GM19025 (cell line): ENCODE results near the gene ESCO1.
"Not testable (repeated sequence)": the region's sequence is repeated elsewhere in the genome, so short reads cannot be mapped to it uniquely, and the experiment has no call there.

ENCODE experiments used
- ATAC-seq: cut with Tn5 transposase; IDR thresholded peaks from one replicate; pipeline ENCODE4 v1.9.1; 2021; ENCODE audit warnings: mild to moderate bottlenecking, low read depth, moderate library complexity; ENCODE audit not compliant: unreplicated experiment

Gene ESCO1

GRCh38 chr18:21593540-21594257, 6.8 kb downstream of the ESCO1 start:
- no peak for ATAC-seq

DNA sequence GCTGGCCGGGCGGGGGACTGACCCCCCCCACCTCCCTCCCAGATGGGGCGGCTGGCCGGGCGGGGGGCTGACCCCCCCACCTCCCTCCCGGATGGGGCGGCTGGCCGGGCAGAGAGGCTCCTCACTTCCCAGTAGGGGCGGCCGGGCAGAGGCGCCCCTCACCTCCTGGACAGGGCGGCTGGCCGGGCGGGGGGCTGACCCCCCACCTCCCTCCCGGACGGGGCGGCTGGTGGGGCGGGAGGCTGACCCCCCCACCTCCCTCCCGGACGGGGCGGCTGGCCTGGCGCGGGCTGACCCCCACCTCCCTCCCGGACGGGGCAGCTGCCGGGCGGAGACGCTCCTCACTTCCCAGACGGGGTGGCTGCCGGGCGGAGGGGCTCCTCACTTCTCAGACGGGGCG, 8.1 kb downstream of the ESCO1 start:
- not testable (repeated sequence) for ATAC-seq

- ATAC-seq, result no peak
Measured at GRCh38 chr18:21584391-21584790, 16.1 kb downstream of the ESCO1 start.

- no peak for ATAC-seq
Measured at GRCh38 chr18:21575656-21576055, 24.8 kb downstream of the ESCO1 start.

- ATAC-seq, result no peak
Measured at GRCh38 chr18:21571772-21572171, 28.7 kb downstream of the ESCO1 start.

GRCh38 chr18:21559195-21559594, 41.3 kb downstream of the ESCO1 start:
- ATAC-seq, result no peak

GRCh38 chr18:21557607-21558253, 42.8 kb downstream of the ESCO1 start:
- no peak for ATAC-seq

DNA sequence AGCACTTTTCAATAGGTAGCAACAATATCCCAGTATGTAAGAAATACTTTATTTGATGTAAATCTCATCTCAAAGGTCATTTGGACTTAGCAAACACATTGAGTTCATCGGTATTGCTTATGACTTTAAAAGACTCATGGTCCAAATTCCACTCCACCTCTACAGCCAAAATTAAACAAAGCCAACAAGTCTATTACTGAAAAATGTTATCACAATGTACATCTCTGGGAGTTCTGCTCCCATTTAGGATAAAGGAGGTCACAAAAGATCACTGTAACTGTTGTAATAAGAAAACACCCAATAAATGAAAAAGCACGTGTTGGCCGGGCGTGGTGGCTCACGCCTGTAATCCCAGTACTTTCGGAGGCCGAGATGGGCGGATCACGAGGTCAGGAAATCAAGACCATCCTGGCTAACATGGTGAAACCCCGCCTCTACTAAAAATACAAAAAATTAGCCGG, 50.0 kb downstream of the ESCO1 start:
- no peak for ATAC-seq

GRCh38 chr18:21548647-21549046, 51.9 kb downstream of the ESCO1 start:
- no peak for ATAC-seq

- no peak for ATAC-seq
Measured at GRCh38 chr18:21546423-21546822, 54.1 kb downstream of the ESCO1 start.

DNA sequence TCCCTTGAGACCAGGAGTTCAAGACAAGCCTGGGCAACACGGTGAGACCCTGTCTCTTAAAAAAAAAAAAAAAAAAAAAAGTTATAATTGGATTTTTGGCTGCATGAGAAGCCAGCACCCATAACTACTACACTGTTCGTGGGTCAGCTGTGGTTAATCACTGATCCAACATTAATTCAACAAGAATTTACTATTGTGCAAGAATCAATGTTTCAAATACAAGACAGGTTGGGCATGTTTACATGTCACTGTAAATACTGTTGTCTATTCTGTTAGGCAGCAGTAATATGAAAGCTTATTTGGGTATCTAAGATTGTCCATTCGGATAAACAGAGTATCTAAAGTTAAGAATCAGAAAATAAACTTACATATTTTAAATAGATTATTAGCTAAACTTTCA, 62.3 kb downstream of the ESCO1 start:
- ATAC-seq, result no peak

DNA sequence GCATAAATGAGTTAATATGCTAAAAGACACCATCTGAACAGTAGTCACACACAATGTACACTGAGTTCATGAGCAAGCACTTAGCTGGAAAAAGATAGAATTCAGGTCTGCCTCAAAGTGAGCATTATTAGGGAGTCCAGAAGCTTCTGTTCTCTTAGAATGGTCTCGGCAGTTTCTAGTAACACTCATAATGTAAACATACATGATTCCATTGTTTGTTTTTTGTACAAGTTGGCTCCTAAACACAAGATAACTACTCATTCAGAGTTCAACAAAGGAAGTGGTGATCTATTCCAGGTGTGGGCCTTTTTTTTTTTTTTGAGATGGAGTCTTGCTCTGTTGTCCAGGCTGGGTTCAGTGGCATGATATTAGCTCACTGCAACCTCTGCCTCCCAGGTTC, 66.2 kb downstream of the ESCO1 start:
- ATAC-seq, result no peak

- no peak for ATAC-seq
Measured at GRCh38 chr18:21526463-21526862, 74.0 kb downstream of the ESCO1 start.

- no peak for ATAC-seq
Measured at GRCh38 chr18:21525916-21526315, 74.6 kb downstream of the ESCO1 start.

GRCh38 chr18:21522530-21522929, 78.0 kb downstream of the ESCO1 start:
- no peak for ATAC-seq

DNA sequence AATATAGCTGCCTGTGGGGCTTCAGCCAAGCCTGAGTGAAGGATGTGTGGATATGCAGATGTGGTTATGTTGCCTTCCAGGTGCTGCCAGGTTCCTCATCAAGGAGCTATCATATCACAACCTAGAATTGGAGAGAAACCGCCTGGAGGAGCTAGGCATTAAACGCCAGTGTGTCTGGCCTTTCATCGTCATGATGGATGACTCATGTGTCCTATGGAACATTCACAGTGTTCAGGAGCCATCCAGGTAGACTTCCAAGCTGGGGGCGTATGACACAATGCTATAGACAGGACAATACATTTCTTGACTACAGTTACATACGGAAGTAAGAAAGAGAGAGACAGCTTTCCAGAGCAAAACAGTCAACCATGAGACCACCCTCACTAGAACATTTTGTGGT, 86.8 kb downstream of the ESCO1 start:
- ATAC-seq, result no peak

- ATAC-seq, result no peak
Measured at GRCh38 chr18:21513292-21513691, 87.2 kb downstream of the ESCO1 start.

GRCh38 chr18:21509062-21509461, 91.4 kb downstream of the ESCO1 start:
- no peak for ATAC-seq

DNA sequence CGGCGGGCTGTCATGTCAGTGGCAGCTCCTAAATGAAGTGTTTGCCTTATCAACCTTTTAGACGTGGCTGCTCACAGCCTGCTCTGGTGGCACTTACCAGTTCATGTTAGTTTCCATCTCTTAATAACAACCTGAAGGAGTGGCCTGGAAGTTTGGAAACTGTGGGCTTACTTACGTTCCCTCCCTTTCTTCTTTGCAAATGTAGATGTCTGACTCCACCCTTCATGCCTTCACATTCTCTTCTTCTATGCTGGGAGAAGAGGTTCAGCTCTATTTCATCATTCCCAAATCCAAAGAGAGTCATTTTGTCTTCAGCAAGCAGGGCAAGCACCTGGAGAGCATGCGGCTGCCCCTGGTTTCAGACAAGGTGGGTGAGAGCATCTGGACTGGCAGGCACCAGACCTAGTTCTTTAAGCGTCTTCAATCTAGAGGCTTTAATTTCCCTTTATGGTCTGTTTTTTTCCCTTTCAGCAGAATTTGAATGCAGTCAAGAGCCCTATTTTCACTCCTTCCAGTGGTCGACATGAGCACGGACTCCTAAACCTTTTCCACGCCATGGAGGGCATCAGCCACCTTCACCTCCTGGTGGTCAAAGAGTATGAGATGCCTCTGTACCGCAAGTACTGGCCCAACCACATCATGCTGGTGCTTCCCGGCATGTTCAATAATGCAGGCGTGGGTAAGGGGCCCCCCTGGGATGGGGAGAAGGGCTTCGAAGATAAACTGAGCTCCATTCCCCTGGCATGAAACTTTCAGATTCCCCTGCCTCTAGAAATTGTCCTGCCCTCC, 92.4 kb downstream of the ESCO1 start:
- no peak for ATAC-seq

GRCh38 chr18:21502661-21503060, 97.8 kb downstream of the ESCO1 start:
- ATAC-seq, result no peak

GRCh38 chr18:21499997-21500396, 100.5 kb downstream of the ESCO1 start:
- no peak for ATAC-seq
